BE2C (cell line): ENCODE results near the gene KIAA0319L.

Source experiments
- DNase-seq: peaks from one replicate; pipeline ENCODE4 v3.0.0-alpha.2; 2020
- H3K27me3 ChIP-seq: fragments of 250-450 bp; sonication (Bioruptor Pico); 2 replicates; pipeline ENCODE4 v1.5.1; 2020; ENCODE audit warnings: mild to moderate bottlenecking
- H3K36me3 ChIP-seq: fragments of 250-450 bp; sonication (Bioruptor Pico); 2 replicates; pipeline ENCODE4 v1.5.1; 2020; ENCODE audit warnings: mild to moderate bottlenecking
- H3K4me1 ChIP-seq: fragments of 250-450 bp; sonication (Bioruptor Pico); 2 replicates; pipeline ENCODE4 v1.5.1; 2020
- H3K4me3 ChIP-seq: 2 replicates; pipeline ENCODE4 v1.5.1; 2011; ENCODE audit warnings: low read depth, low read length
- H3K9me3 ChIP-seq: fragments of 250-450 bp; sonication (Bioruptor Pico); 2 replicates; pipeline ENCODE4 v1.5.1; 2020
- TF ChIP-seq, protein P1 (sequence below): IDR thresholded peaks from 2 replicates; pipeline ENCODE4 v1.5.1; 2012; ENCODE audit warnings: mild to moderate bottlenecking, low read depth, low read length

The KIAA0319L gene

DNA sequence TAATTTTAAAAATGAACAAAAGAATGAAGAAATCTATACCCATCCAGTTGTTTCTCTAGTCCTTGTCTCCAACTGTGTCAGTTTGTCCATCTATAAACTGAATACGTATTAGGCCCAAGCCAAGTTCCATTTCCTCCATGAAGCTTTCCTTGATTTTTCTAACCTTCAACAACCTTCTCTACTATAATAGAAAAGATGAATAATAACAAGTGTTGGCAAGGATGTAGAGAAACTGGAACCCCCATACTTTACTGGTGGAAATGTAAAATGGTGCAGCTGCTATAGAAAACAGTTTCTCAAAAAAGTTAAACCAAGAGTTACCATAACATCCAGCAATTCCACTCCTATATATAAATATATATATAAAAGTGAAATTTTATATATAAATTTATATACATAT is 10.6 kb downstream of the KIAA0319L start:
- DNase-seq = no peak
- no peaks in the 10 kb centered on the region for H3K27me3 ChIP-seq
- H3K4me1 ChIP-seq = no peaks in the 10 kb centered on the region
- TF ChIP-seq, protein P1, sequence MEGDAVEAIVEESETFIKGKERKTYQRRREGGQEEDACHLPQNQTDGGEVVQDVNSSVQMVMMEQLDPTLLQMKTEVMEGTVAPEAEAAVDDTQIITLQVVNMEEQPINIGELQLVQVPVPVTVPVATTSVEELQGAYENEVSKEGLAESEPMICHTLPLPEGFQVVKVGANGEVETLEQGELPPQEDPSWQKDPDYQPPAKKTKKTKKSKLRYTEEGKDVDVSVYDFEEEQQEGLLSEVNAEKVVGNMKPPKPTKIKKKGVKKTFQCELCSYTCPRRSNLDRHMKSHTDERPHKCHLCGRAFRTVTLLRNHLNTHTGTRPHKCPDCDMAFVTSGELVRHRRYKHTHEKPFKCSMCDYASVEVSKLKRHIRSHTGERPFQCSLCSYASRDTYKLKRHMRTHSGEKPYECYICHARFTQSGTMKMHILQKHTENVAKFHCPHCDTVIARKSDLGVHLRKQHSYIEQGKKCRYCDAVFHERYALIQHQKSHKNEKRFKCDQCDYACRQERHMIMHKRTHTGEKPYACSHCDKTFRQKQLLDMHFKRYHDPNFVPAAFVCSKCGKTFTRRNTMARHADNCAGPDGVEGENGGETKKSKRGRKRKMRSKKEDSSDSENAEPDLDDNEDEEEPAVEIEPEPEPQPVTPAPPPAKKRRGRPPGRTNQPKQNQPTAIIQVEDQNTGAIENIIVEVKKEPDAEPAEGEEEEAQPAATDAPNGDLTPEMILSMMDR = no peak
- no peaks in the 10 kb centered on the region for H3K36me3 ChIP-seq
- H3K4me3 ChIP-seq = no peak overlapping the region
- H3K9me3 ChIP-seq = no peaks in the 10 kb centered on the region

DNA sequence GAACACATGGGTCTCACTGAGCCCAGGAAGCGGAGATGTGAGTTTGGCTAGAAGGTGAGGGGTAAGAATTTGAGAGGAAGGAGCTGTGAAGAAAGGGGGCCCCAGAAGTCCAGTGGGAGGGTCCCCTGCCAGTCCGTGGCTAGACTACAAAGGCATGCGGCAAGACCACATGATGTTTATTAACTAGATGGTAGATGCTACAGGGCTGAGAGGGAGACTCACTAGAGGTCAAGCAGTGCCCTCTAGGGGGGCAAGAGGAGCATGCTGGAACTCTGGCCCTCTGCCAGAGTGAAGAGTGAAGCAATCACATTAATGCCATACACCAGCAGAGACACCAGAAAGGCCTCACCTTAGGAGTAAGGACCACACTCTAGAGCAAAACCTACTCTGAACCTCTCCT is 12.2 kb downstream of the KIAA0319L start:
- TF ChIP-seq, protein P1 = peak; percentile 63
- Histone ChIP-seq H3K9me3 (no peaks in the 10 kb centered on the region), H3K27me3 (no peaks in the 10 kb centered on the region), H3K4me1 (no peaks in the 10 kb centered on the region), H3K4me3 (no peak overlapping the region), H3K36me3 (no peaks in the 10 kb centered on the region)
- peak; percentile 70 for DNase-seq

DNA sequence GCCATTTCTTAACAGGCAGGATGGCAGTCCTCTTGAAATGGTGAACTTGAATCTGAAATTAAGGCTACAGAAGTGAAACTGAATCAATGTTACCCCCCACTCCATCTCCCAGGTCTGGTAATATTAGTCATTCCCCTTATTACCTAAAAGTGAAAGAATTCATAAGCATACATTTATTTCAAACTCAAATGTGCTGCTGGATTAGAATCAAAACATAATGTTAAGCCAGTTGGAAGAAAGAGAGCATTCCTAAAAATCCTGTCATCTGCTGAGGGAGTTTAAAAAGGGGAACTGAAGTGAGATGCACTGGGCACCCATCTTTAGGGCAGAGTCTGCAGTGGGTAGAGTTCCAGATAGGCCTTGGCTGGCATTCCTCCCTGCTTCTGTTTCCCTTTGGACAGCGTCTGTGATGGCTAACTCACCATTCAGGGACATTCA is 17.4 kb downstream of the KIAA0319L start:
- H3K9me3 ChIP-seq = no peaks in the 10 kb centered on the region
- H3K27me3 ChIP-seq = no peaks in the 10 kb centered on the region
- no peaks in the 10 kb centered on the region for H3K36me3 ChIP-seq
- TF ChIP-seq, protein P1 = no peak
- H3K4me1 ChIP-seq = no peaks in the 10 kb centered on the region
- no peak overlapping the region for H3K4me3 ChIP-seq
- no peak for DNase-seq

DNA sequence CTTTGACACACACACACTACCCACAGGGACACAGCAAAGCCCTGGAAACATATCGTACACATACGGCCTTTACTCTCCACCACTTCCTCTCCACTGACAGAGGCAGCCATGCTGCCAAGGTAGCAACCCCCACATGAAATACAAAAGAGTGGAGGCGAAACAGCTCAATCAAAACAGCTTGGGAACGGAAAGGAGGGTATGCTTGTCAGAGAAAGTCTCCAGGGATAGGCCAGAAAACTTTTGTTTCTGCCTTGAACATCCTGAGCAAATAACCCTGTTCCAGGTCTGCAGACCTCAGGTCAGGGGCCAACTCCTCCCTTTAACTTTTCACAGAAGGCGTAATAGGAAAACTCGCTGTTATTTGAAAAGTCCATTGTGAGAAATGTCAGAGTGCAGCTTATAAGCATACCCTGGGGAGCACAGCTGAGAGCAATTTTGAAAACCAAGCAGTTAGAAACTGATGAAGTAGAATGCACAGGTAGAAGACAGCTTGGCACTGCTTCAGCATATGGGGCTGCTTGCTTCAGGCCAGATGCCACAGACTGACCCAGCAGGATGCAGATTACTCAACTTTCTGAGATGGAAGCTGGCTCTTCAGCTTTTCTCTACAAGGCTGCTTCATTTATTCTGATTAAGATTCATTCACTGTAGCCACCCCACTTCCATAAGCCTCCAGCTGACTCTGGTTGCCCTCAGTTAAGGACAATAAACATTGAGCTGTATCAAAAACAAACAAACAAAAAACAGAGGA is 18.0 kb downstream of the KIAA0319L start:
- TF ChIP-seq, protein P1 = no peak
- no peaks in the 10 kb centered on the region for H3K4me1 ChIP-seq

DNA sequence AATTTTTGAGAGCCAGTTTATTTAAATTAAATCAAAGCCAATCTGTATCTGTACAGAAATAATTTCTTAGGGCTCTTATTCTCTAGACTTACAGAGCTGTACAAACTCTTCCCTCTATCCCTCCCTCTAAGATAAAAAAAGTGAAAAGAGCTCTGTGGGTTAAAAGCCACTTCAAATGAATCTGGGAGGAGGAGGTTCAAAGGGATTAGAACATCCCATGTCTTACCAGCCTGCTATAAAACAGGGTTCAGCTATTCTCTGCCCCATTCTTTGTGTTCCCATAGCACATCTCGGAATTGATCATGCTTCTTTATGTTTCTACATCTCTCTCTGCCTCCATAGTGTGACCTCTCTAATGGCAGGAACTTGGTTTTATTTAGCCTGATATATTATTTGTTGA is 19.4 kb downstream of the KIAA0319L start:
- Histone ChIP-seq H3K36me3 (no peaks in the 10 kb centered on the region), H3K4me1 (no peaks in the 10 kb centered on the region), H3K4me3 (no peak overlapping the region), H3K9me3 (no peaks in the 10 kb centered on the region), H3K27me3 (no peaks in the 10 kb centered on the region)
- no peak for DNase-seq
- TF ChIP-seq, protein P1 = no peak

More for the DNA sequence above, 18.0 kb downstream of the KIAA0319L start:
- no peaks in the 10 kb centered on the region for H3K27me3 ChIP-seq
- H3K4me3 ChIP-seq = no peak overlapping the region
- no peaks in the 10 kb centered on the region for H3K36me3 ChIP-seq
- H3K9me3 ChIP-seq = no peaks in the 10 kb centered on the region
- DNase-seq = no peak

DNA sequence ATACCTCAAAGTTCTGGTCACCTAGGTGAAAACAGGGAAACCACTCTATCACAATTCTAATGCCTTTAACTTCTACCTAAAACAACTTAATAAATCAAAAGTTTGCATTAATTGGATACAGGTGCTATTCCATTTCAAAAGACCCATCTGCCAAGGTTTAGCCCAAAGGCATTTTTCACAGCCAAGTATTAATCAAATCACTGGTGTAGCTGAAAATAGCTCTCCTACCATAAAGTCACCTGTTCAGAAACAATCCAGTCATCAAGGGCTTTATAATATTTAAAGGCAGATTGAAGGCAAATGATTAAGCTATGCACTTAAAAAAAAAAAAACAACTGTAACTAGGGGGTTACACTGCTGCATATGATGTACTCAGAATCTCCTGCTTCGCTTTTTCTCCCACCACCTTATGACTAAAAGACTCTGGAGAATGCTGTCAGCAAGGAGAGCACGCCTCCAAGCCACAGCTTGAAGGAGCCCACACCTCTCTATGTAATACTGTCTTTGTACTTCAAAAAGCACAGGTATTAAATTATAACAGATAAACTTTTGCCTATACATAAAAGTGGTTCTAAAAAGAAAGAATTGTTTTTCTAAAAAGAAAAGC is 20.5 kb downstream of the KIAA0319L start:
- Histone ChIP-seq H3K4me3 (no peak overlapping the region), H3K36me3 (no peaks in the 10 kb centered on the region), H3K27me3 (no peaks in the 10 kb centered on the region), H3K4me1 (no peaks in the 10 kb centered on the region), H3K9me3 (no peaks in the 10 kb centered on the region)
- DNase-seq = no peak
- TF ChIP-seq, protein P1 = no peak
